ENCODE measurements around the gene TMEM181. TPM values are rescaled to one million over a fixed set of nuclear protein-coding genes. Genes with fewer than 3 reads are reported as not detected.
"Not testable (repeated sequence)": the region's sequence is repeated elsewhere in the genome, so short reads cannot be mapped to it uniquely, and the experiment has no call there.

TMEM181 gene
- total RNA-seq, 1 donor from 2014 or later = 31.0 TPM

- FAIRE-seq = peak; percentile 93
- H3K27me3 Mint-ChIP-seq (ENCODE audit: low read depth, unreplicated experiment) = no peaks in the 10 kb centered on the region
Measured at GRCh38 chr6:158605266-158605878, 45.5 kb downstream of the TMEM181 start.

DNA sequence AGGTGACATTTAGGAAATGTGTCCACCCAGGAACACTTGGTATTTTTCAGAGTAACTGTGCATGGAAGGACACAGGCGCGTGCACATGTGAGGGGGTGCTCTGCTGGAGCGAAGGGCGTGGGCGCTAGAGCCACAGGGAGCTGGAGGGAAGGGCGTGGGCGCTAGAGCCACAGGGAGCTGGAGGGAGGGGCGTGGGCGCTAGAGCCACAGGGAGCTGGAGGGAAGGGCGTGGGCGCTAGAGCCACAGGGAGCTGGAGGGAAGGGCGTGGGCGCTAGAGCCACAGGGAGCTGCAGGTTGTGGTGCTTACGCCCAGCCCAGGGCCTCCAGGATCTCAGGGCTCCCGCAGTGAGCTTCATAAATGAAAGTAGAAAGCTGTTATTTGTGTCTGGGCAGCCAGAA, 46.1 kb downstream of the TMEM181 start:
- not testable (repeated sequence) for H3K4me1 Mint-ChIP-seq (ENCODE audit: low read depth, unreplicated experiment); H3K9me3 ChIP-seq (ENCODE audit: insufficient read depth, low read depth, low read length); H3K4me2 ChIP-seq (ENCODE audit: low read length); H3K9ac ChIP-seq (ENCODE audit: low read length); H3K27me3 ChIP-seq (ENCODE audit: insufficient read depth, low read length); H3K4me1 ChIP-seq (ENCODE audit: insufficient read depth, low read length); H3K9me3 Mint-ChIP-seq (ENCODE audit: unreplicated experiment); H3K4me3 Mint-ChIP-seq (ENCODE audit: unreplicated experiment); H3K27ac ChIP-seq (ENCODE audit: low read depth, low read length); FAIRE-seq; H2AFZ ChIP-seq (ENCODE audit: low read depth, low read length); DNase-seq (ENCODE audit: low read depth); H3K27ac Mint-ChIP-seq (ENCODE audit: unreplicated experiment); H3K27me3 Mint-ChIP-seq (ENCODE audit: low read depth, unreplicated experiment); H3K4me3 ChIP-seq (ENCODE audit: insufficient read depth, low read depth, low read length)
- peaks cover 30% of the 10 kb centered on the region for H3K36me3 Mint-ChIP-seq (ENCODE audit: low read depth, unreplicated experiment)
- Histone ChIP-seq H3K36me3 (ENCODE audit: insufficient read depth, low read length) (peaks cover 27% of the 10 kb centered on the region), H3K79me2 (ENCODE audit: insufficient read depth, low read length) (peaks cover 23% of the 10 kb centered on the region), H4K20me1 (ENCODE audit: insufficient read depth, low read length) (peaks cover 17% of the 10 kb centered on the region)

More at GRCh38 chr6:158605266-158605878, 45.5 kb downstream of the TMEM181 start:
- H3K79me2 ChIP-seq (ENCODE audit: insufficient read depth, low read length) = peaks cover 23% of the 10 kb centered on the region
- Mint-ChIP-seq H3K36me3 (ENCODE audit: low read depth, unreplicated experiment) (peaks cover 26% of the 10 kb centered on the region), H3K27ac (ENCODE audit: unreplicated experiment) (peak overlapping the region; percentile 26), H3K4me3 (ENCODE audit: unreplicated experiment) (no peak overlapping the region), H3K9me3 (ENCODE audit: unreplicated experiment) (no peaks in the 10 kb centered on the region), H3K4me1 (ENCODE audit: low read depth, unreplicated experiment) (peaks cover 3% of the 10 kb centered on the region)
- H3K9ac ChIP-seq (ENCODE audit: low read length) = no peak overlapping the region
- H3K4me1 ChIP-seq (ENCODE audit: insufficient read depth, low read length) = no peaks in the 10 kb centered on the region
- H3K27ac ChIP-seq (ENCODE audit: low read depth, low read length) = no peak overlapping the region
- H4K20me1 ChIP-seq (ENCODE audit: insufficient read depth, low read length) = peaks cover 15% of the 10 kb centered on the region
- peaks cover 27% of the 10 kb centered on the region for H3K36me3 ChIP-seq (ENCODE audit: insufficient read depth, low read length)
- no peak overlapping the region for H3K4me2 ChIP-seq (ENCODE audit: low read length)
- no peak overlapping the region for H2AFZ ChIP-seq (ENCODE audit: low read depth, low read length)
- TF ChIP-seq, protein P1, sequence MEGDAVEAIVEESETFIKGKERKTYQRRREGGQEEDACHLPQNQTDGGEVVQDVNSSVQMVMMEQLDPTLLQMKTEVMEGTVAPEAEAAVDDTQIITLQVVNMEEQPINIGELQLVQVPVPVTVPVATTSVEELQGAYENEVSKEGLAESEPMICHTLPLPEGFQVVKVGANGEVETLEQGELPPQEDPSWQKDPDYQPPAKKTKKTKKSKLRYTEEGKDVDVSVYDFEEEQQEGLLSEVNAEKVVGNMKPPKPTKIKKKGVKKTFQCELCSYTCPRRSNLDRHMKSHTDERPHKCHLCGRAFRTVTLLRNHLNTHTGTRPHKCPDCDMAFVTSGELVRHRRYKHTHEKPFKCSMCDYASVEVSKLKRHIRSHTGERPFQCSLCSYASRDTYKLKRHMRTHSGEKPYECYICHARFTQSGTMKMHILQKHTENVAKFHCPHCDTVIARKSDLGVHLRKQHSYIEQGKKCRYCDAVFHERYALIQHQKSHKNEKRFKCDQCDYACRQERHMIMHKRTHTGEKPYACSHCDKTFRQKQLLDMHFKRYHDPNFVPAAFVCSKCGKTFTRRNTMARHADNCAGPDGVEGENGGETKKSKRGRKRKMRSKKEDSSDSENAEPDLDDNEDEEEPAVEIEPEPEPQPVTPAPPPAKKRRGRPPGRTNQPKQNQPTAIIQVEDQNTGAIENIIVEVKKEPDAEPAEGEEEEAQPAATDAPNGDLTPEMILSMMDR (IDR thresholded peaks at IDR 0.05; ENCODE audit: insufficient read depth, low read depth, low read length) = peak; percentile 82
- no peak for TF ChIP-seq EZH2 (IDR thresholded peaks at IDR 0.05; ENCODE audit: insufficient read depth, low read length)
- DNase-seq (ENCODE audit: low read depth) = peak; percentile 50
- no peak overlapping the region for H3K4me3 ChIP-seq (ENCODE audit: insufficient read depth, low read depth, low read length)
- peaks cover 4% of the 10 kb centered on the region for H3K9me3 ChIP-seq (ENCODE audit: insufficient read depth, low read depth, low read length)
- H3K27me3 ChIP-seq (ENCODE audit: insufficient read depth, low read length) = no peaks in the 10 kb centered on the region

- H3K27me3 Mint-ChIP-seq (ENCODE audit: low read depth, unreplicated experiment) = no peaks in the 10 kb centered on the region
- FAIRE-seq (no peak), DNase-seq (ENCODE audit: low read depth) (no peak)
- H2AFZ ChIP-seq (ENCODE audit: low read depth, low read length) = no peak overlapping the region
- H3K4me3 ChIP-seq (ENCODE audit: insufficient read depth, low read depth, low read length) = no peak overlapping the region
- no peaks in the 10 kb centered on the region for H3K27me3 ChIP-seq (ENCODE audit: insufficient read depth, low read length)
- no peak for TF ChIP-seq EZH2 (IDR thresholded peaks at IDR 0.05; ENCODE audit: insufficient read depth, low read length)
- TF ChIP-seq, protein P1 (IDR thresholded peaks at IDR 0.05; ENCODE audit: insufficient read depth, low read depth, low read length) = no peak
- peaks cover 23% of the 10 kb centered on the region for H3K79me2 ChIP-seq (ENCODE audit: insufficient read depth, low read length)
- peaks cover 22% of the 10 kb centered on the region for H4K20me1 ChIP-seq (ENCODE audit: insufficient read depth, low read length)
- no peak overlapping the region for H3K27ac Mint-ChIP-seq (ENCODE audit: unreplicated experiment)
- peaks cover 30% of the 10 kb centered on the region for H3K36me3 ChIP-seq (ENCODE audit: insufficient read depth, low read length)
- no peak overlapping the region for H3K4me2 ChIP-seq (ENCODE audit: low read length)
- H3K4me1 ChIP-seq (ENCODE audit: insufficient read depth, low read length) = no peaks in the 10 kb centered on the region
- peaks cover 4% of the 10 kb centered on the region for H3K9me3 ChIP-seq (ENCODE audit: insufficient read depth, low read depth, low read length)
- H3K9me3 Mint-ChIP-seq (ENCODE audit: unreplicated experiment) = no peaks in the 10 kb centered on the region
- peaks cover 16% of the 10 kb centered on the region for H3K4me1 Mint-ChIP-seq (ENCODE audit: low read depth, unreplicated experiment)
- no peak overlapping the region for H3K9ac ChIP-seq (ENCODE audit: low read length)
- H3K27ac ChIP-seq (ENCODE audit: low read depth, low read length) = no peak overlapping the region
- peaks cover 33% of the 10 kb centered on the region for H3K36me3 Mint-ChIP-seq (ENCODE audit: low read depth, unreplicated experiment)
- no peak overlapping the region for H3K4me3 Mint-ChIP-seq (ENCODE audit: unreplicated experiment)
Measured at GRCh38 chr6:158606935-158607334, 47.0 kb downstream of the TMEM181 start.
